Gastrocnemius medialis (tissue), 4 donors: Measurements from ENCODE around the gene PRCC. TPM values are rescaled to one million over a fixed set of nuclear protein-coding genes. Genes with fewer than 3 reads are reported as not detected.

Experiments used
- ATAC-seq, 2 donors: fragments of 150-250 bp; one replicate each; pipeline ENCODE4 v1.9.1; 2016
- DNase-seq, 2 donors: peaks; one replicate each; pipeline ENCODE4 v3.0.0-alpha.2; 2019
- H3K27ac ChIP-seq, 4 donors: fragments of 200-600 bp; sonication (generic); 1 replicate in 1 of 4; 2 replicates in 3 of 4; pipeline ENCODE4 v1.5.1; 2016 to 2018; ENCODE audit warnings: mild to moderate bottlenecking in 2 of 4, moderate library complexity in 1 of 4
- H3K27me3 ChIP-seq, 3 donors: fragments of 200-600 bp; sonication (generic) in 2 of 3; 1 replicate in 1 of 3; 2 replicates in 2 of 3; pipeline versions ENCODE4 v1.5.1 to v1.6.0; 2016 to 2019; ENCODE audit warnings: mild to moderate bottlenecking in 1 of 3, moderate library complexity in 1 of 3
- H3K36me3 ChIP-seq, 2 donors: fragments of 200-600 bp; sonication (generic) in 1 of 2; one replicate each; pipeline ENCODE4 v1.5.1; 2017 to 2018
- H3K4me1 ChIP-seq, 2 donors: fragments of 200-600 bp; sonication (generic) in 1 of 2; one replicate each; pipeline ENCODE4 v1.5.1; 2016 to 2017; ENCODE audit warnings: mild to moderate bottlenecking in 2 of 2
- H3K4me3 ChIP-seq, 4 donors: fragments of 200-600 bp; sonication (generic) in 3 of 4; 1 replicate in 1 of 4; 2 replicates in 3 of 4; pipeline ENCODE4 v1.5.1; 2016 to 2019; ENCODE audit warnings: mild to moderate bottlenecking in 2 of 4
- H3K9me3 ChIP-seq, 3 donors: fragments of 200-600 bp; sonication (generic) in 2 of 3; 1 replicate in 1 of 3; 2 replicates in 2 of 3; pipeline ENCODE4 v1.5.1; 2016 to 2019
- POLR2A ChIP-seq, 2 donors: fragments of 450-650 bp; IDR thresholded peaks; one replicate each; pipeline ENCODE4 v1.6.1; 2017; ENCODE audit warnings: antibody characterized with exemption in 2 of 2, mild to moderate bottlenecking in 2 of 2, moderate library complexity in 2 of 2
- in situ Hi-C, 4 donors: fragments of 200-750 bp; cut with MboI; loops; one replicate each; pipeline versions ENCODE4 v1.15.0 to v1.8.0; 2017; ENCODE audit warnings: low sequenced_read_pairs in 4 of 4
- intact Hi-C: fragments of 100-400 bp; cut with DNase I; formaldehyde crosslinking; loops from one replicate; pipeline ENCODE4 v1.15.1; 2023; ENCODE audit warnings: low total_unique reads
- total RNA-seq, 4 donors: library from RNA; depleted of rRNA; stranded (reverse); fragments of >200 nt; gene quantifications; one replicate each; pipeline versions ENCODE4 v1.1.0 to v1.2.3, GENCODE V29; 2016
- TF ChIP-seq, protein P1 (sequence below), 5 experiments: fragments of 450-650 bp in 3 of 5; fragments of 200-600 bp in 2 of 5; sonication (generic) in 2 of 5; IDR thresholded peaks in 4 of 5; conservative IDR thresholded peaks in 1 of 5; 1 replicate in 4 of 5; 2 replicates in 1 of 5; pipeline ENCODE4 v1.5.1; 2016 to 2019; ENCODE audit warnings: antibody characterized with exemption in 5 of 5, mild to moderate bottlenecking in 3 of 5, moderate library complexity in 3 of 5

The PRCC gene
- total RNA-seq, 4 donors from 2014 or later: 42.8 to 62.3 (median 46.5) TPM

DNA sequence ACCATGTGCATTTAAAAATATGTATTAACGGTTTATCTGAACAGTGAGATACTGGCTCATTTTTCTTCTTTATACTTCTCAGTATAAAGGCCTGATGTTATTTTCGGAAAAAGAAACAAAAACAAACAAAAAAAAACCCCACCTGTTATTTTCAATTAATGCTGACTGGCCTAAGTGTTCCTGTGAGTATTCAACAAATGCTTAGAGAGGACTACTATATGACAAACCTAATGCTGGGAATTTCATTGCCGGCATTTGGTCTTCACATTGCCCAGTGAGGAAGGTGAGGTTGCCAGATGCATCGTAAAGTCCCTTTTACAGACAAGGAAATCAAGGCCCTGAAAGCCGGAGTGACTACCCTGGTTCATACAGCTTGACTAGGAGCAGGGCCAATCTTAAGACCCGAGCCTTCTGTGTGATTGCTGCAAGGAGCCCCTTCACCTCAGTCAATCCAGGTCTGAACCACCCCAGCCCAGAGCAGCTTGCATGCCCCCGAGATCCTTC lies 27.0 kb upstream of the PRCC start:
- no peaks in the 10 kb centered on the region for H3K9me3 ChIP-seq
- TF ChIP-seq, protein P1, sequence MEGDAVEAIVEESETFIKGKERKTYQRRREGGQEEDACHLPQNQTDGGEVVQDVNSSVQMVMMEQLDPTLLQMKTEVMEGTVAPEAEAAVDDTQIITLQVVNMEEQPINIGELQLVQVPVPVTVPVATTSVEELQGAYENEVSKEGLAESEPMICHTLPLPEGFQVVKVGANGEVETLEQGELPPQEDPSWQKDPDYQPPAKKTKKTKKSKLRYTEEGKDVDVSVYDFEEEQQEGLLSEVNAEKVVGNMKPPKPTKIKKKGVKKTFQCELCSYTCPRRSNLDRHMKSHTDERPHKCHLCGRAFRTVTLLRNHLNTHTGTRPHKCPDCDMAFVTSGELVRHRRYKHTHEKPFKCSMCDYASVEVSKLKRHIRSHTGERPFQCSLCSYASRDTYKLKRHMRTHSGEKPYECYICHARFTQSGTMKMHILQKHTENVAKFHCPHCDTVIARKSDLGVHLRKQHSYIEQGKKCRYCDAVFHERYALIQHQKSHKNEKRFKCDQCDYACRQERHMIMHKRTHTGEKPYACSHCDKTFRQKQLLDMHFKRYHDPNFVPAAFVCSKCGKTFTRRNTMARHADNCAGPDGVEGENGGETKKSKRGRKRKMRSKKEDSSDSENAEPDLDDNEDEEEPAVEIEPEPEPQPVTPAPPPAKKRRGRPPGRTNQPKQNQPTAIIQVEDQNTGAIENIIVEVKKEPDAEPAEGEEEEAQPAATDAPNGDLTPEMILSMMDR (IDR thresholded peaks at IDR 0.05 in 4 of 5, conservative IDR thresholded peaks at IDR 0.05 in 1 of 5): no peak
- no peak for TF ChIP-seq POLR2A (IDR thresholded peaks at IDR 0.05)
- peaks cover 0 to 55% of the 10 kb centered on the region in 2 donors for H3K36me3 ChIP-seq
- in situ Hi-C loops (loop anchor here in 1 of 4 donors (25.0 kb wide), 1 partner anchor 678 kb away; the partner anchor contains the start of genes LAMTOR2, RAB25 and UBQLN4), intact Hi-C loops (loop anchor here (5.0 to 10.0 kb wide), 3 partner anchors 78 to 615 kb away; partner anchors contain the start of genes CCT3 and TSACC)
- ATAC-seq: peak; percentile 5 to 6
- peak overlapping the region; percentile 84 to 99 (median 91) for H3K27ac ChIP-seq
- H3K4me1 ChIP-seq: peaks cover 20 to 23% of the 10 kb centered on the region in 2 donors
- no peaks in the 10 kb centered on the region for H3K27me3 ChIP-seq
- peak overlapping the region; percentile 73 to 94 (median 76) for H3K4me3 ChIP-seq
- DNase-seq: no peak

DNA sequence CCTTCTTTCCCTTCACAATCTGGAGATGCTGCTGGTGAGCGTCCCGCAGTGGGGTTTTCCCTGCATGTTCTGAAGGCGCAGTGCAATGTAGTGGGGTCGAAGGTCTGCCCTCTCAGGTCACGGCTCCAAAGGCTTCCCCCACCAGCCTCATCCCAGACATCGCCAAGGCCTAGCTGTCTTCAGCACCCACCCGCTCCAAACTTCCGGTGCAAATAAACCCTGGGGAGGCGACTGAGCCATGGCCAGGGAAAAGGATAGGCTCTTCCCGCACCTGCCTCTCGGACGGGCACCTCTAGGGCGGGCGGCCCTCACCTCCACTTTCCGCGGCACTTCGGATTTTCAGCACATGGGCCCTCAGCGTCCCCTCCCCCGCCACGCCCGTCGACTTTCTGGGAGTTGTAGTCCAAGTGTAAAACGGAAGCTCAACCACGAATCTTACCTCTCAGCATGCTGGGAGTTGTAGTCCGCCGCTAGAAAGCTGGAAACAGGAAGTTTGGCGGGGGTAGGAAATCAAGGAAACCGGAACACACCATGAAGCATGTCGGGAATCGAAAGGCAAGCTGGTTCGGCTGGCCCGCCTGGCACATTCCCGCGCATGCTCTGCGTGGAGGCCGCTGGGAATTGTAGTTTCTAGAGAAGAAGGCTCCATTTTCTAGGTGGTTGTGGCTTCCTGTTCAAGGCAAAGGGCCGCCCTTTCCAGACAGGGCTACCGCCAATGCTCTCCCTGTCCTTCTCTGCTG lies 26.4 kb upstream of the PRCC start, which contains the start of gene MRPL24:
TSS of gene MRPL24 (minus strand) at position 348 of the 740 bp plus-strand sequence. CDS start 2,384 bp downstream, outside the sequence.
- TF ChIP-seq, protein P1 (IDR thresholded peaks at IDR 0.05 in 4 of 5, conservative IDR thresholded peaks at IDR 0.05 in 1 of 5): peak in 1 of 5 experiments; percentile 8
- peak; percentile 14 to 36 for TF ChIP-seq POLR2A (IDR thresholded peaks at IDR 0.05)
- no peaks in the 10 kb centered on the region for H3K27me3 ChIP-seq
- in situ Hi-C loops: loop anchor here in 1 of 4 donors (25.0 kb wide), 1 partner anchor 679 kb away; the partner anchor contains the start of genes LAMTOR2, RAB25 and UBQLN4
- DNase-seq (peak; percentile 99), ATAC-seq (peak; percentile 97 to 98)
- H3K36me3 ChIP-seq: peaks cover 0 to 51% of the 10 kb centered on the region in 2 donors
- intact Hi-C loops: loop anchor here (1.0 to 10.0 kb wide), 5 partner anchors 13 to 616 kb away; partner anchors contain the start of genes CCT3, ISG20L2, METTL25B and PRCC
- no peaks in the 10 kb centered on the region for H3K9me3 ChIP-seq
- H3K4me1 ChIP-seq: peaks cover 27 to 29% of the 10 kb centered on the region in 2 donors
- peak within 1 kb of the TSS; percentile 73 to 94 (median 76) for H3K4me3 ChIP-seq
- H3K27ac ChIP-seq: peak within 1 kb of the TSS; percentile 87 to 99 (median 92)

- TF ChIP-seq, protein P1 (IDR thresholded peaks at IDR 0.05 in 4 of 5, conservative IDR thresholded peaks at IDR 0.05 in 1 of 5): no peak
- TF ChIP-seq POLR2A (IDR thresholded peaks at IDR 0.05): no peak
- DNase-seq (no peak), ATAC-seq (no peak)
- Histone ChIP-seq H3K9me3 (no peaks in the 10 kb centered on the region), H3K4me3 (peak overlapping the region; percentile 53 to 94 (median 76)), H3K36me3 (peaks cover 0 to 45% of the 10 kb centered on the region in 2 donors), H3K4me1 (peaks cover 32 to 35% of the 10 kb centered on the region in 2 donors), H3K27me3 (no peaks in the 10 kb centered on the region), H3K27ac (peak overlapping the region; percentile 87 to 99 (median 92))
- in situ Hi-C loops (loop anchor here in 1 of 4 donors (25.0 kb wide), 1 partner anchor 679 kb away; the partner anchor contains the start of genes LAMTOR2, RAB25 and UBQLN4), intact Hi-C loops (loop anchor here (1.0 to 10.0 kb wide), 5 partner anchors 13 to 617 kb away; partner anchors contain the start of genes CCT3, ISG20L2, METTL25B and PRCC)
Observed at GRCh38 chr1:156741481-156741983, 25.8 kb upstream of the PRCC start.

DNA sequence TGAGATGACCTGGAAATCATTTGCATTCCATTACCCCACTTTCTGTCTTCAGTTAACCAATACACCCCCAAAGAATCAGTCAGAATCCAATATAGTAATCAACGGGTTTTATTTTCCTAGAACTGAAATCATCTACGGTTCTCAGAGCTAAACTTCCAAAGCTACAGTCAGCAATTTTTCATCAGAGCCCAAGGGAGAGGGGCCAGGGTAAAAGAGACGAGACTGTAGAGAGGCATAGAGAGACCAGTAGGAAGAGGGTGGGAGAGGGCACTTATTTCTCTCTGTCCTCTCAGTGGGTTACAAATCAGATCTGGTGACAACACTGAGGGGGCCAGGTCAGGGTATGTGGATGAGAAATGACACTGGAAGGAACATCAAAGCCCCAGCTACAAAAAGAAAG lies 25.3 kb upstream of the PRCC start:
- intact Hi-C loops: loop anchor here (5.0 to 10.0 kb wide), 3 partner anchors 80 to 617 kb away; partner anchors contain the start of genes CCT3 and TSACC
- ATAC-seq (no peak), DNase-seq (no peak)
- peaks cover 0 to 40% of the 10 kb centered on the region in 2 donors for H3K36me3 ChIP-seq
- H3K9me3 ChIP-seq: no peaks in the 10 kb centered on the region
- H3K27ac ChIP-seq: peak overlapping the region; percentile 87 to 99 (median 92)
- TF ChIP-seq POLR2A (IDR thresholded peaks at IDR 0.05): no peak
- TF ChIP-seq, protein P1 (IDR thresholded peaks at IDR 0.05 in 4 of 5, conservative IDR thresholded peaks at IDR 0.05 in 1 of 5): no peak
- H3K4me1 ChIP-seq: peaks cover 32 to 35% of the 10 kb centered on the region in 2 donors
- H3K4me3 ChIP-seq: peak overlapping the region in 2 of 4 donors; percentile 78 to 94
- in situ Hi-C loops: loop anchor here in 1 of 4 donors (25.0 kb wide), 1 partner anchor 680 kb away; the partner anchor contains the start of genes LAMTOR2, RAB25 and UBQLN4
- H3K27me3 ChIP-seq: no peaks in the 10 kb centered on the region
